Trophoblast cell (in vitro differentiated cells and primary cell): Measurements from ENCODE around the gene RAB4B.

Experiments
- DNase-seq, 2 donors: peaks; one replicate each; pipeline ENCODE4 v3.0.0-alpha.2; 2016
- H2AFZ ChIP-seq: 2 replicates; pipeline ENCODE4 v1.6.1; 2013; ENCODE audit warnings: low read length, moderate library complexity, mild to moderate bottlenecking; ENCODE audit not compliant: insufficient read depth, poor library complexity
- H2AK5ac ChIP-seq: 2 replicates; pipeline ENCODE4 v1.6.1; 2013; ENCODE audit warnings: mild to moderate bottlenecking, low read length
- H2BK120ac ChIP-seq: 2 replicates; pipeline ENCODE4 v1.6.1; 2013; ENCODE audit warnings: low read length, mild to moderate bottlenecking, moderate library complexity; ENCODE audit not compliant: insufficient read depth, poor library complexity
- H2BK12ac ChIP-seq: 2 replicates; pipeline ENCODE4 v1.6.1; 2013; ENCODE audit warnings: mild to moderate bottlenecking, low read length, moderate library complexity
- H2BK5ac ChIP-seq: 2 replicates; pipeline ENCODE4 v1.6.1; 2013; ENCODE audit warnings: low read length, low read depth, moderate library complexity, mild to moderate bottlenecking; ENCODE audit not compliant: poor library complexity
- H3K14ac ChIP-seq: 2 replicates; pipeline ENCODE4 v1.6.1; 2013; ENCODE audit warnings: mild to moderate bottlenecking, low read length
- H3K18ac ChIP-seq: 2 replicates; pipeline ENCODE4 v1.6.1; 2013; ENCODE audit warnings: mild to moderate bottlenecking, low read length
- H3K23ac ChIP-seq: 2 replicates; pipeline ENCODE4 v1.6.1; 2013; ENCODE audit warnings: low read length
- H3K27ac ChIP-seq: 2 replicates; pipeline ENCODE4 v1.5.1; 2013; ENCODE audit warnings: low read depth, mild to moderate bottlenecking, inconsistent platforms, low read length, moderate library complexity
- H3K27me3 ChIP-seq: 2 replicates; pipeline ENCODE4 v1.6.1; 2013; ENCODE audit warnings: inconsistent platforms, mild to moderate bottlenecking, low read length, moderate library complexity; ENCODE audit not compliant: insufficient read depth
- H3K36me3 ChIP-seq, 2 experiments: 1 replicate in 1 of 2; 2 replicates in 1 of 2; pipeline ENCODE4 v1.6.1; 2013; ENCODE audit warnings: low read length in 2 of 2, mild to moderate bottlenecking in 2 of 2, moderate library complexity in 1 of 2; ENCODE audit not compliant: insufficient read depth in 2 of 2, control insufficient read depth in 1 of 2
- H3K4ac ChIP-seq: 2 replicates; pipeline ENCODE4 v1.6.1; 2013; ENCODE audit warnings: low read depth, mild to moderate bottlenecking, low read length, moderate library complexity
- H3K4me1 ChIP-seq, 2 experiments: 1 replicate in 1 of 2; 2 replicates in 1 of 2; pipeline ENCODE4 v1.6.1; 2013; ENCODE audit warnings: low read length in 2 of 2, mild to moderate bottlenecking in 2 of 2, moderate library complexity in 1 of 2; ENCODE audit not compliant: insufficient read depth in 2 of 2, control insufficient read depth in 1 of 2
- H3K4me2 ChIP-seq: 2 replicates; pipeline ENCODE4 v1.6.1; 2013; ENCODE audit warnings: inconsistent platforms, mild to moderate bottlenecking, low read length, moderate library complexity
- H3K4me3 ChIP-seq: 2 replicates; pipeline ENCODE4 v1.5.1; 2013; ENCODE audit warnings: mild to moderate bottlenecking, low read depth, low read length, inconsistent platforms
- H3K79me1 ChIP-seq: one replicate; pipeline ENCODE4 v1.6.1; 2013; ENCODE audit warnings: low read length
- H3K79me2 ChIP-seq: 2 replicates; pipeline ENCODE4 v1.6.1; 2013; ENCODE audit warnings: low read length, mild to moderate bottlenecking; ENCODE audit not compliant: control insufficient read depth, insufficient read depth, poor library complexity
- H3K9ac ChIP-seq: 2 replicates; pipeline ENCODE4 v1.6.1; 2013; ENCODE audit warnings: mild to moderate bottlenecking, low read length
- H3K9me3 ChIP-seq: 2 replicates; pipeline ENCODE4 v1.6.1; 2013; ENCODE audit warnings: low read depth, mild to moderate bottlenecking, control low read depth, inconsistent platforms, low read length; ENCODE audit not compliant: insufficient read depth
- H4K12ac ChIP-seq: 2 replicates; pipeline ENCODE4 v1.6.1; 2013; ENCODE audit warnings: low read depth, mild to moderate bottlenecking, low read length, moderate library complexity
- H4K8ac ChIP-seq: 2 replicates; pipeline ENCODE4 v1.6.1; 2013; ENCODE audit warnings: low read depth, mild to moderate bottlenecking, low read length, moderate library complexity
- H4K91ac ChIP-seq: one replicate; pipeline ENCODE4 v1.6.1; 2013; ENCODE audit warnings: low read depth, mild to moderate bottlenecking, low read length, moderate library complexity
- WGBS: extraction: QIAGEN DNeasy Blood & Tissue Kit; methylation state at CpG from one replicate; pipeline ENCODE4 v1.1.7; 2013; ENCODE audit warnings: missing lambda C conversion rate; ENCODE audit not compliant: insufficient read length, insufficient coverage; ENCODE audit errors: extremely low coverage; 5-methylcytosine and 5-hydroxymethylcytosine counted together

Gene RAB4B

GRCh38 chr19:40754611-40755247 is 23.3 kb upstream of the RAB4B start:
- Histone ChIP-seq H2BK5ac (no peak overlapping the region), H2BK120ac (no peak overlapping the region), H3K4me2 (peak overlapping the region; percentile 32), H2AK5ac (peak overlapping the region; percentile 26), H3K4me1 (peaks cover 24 to 28% of the 10 kb centered on the region in 2 experiments), H4K91ac (no peak overlapping the region), H4K12ac (peak overlapping the region; percentile 31), H3K14ac (no peak overlapping the region), H3K79me2 (peaks cover 38% of the 10 kb centered on the region), H4K8ac (no peak overlapping the region), H3K27me3 (no peaks in the 10 kb centered on the region), H3K79me1 (peaks cover 19% of the 10 kb centered on the region), H3K27ac (peak overlapping the region; percentile 36), H2BK12ac (peak overlapping the region; percentile 11), H3K4me3 (no peak overlapping the region), H2AFZ (no peak overlapping the region), H3K18ac (peak overlapping the region; percentile 17), H3K4ac (peak overlapping the region; percentile 71), H3K9ac (no peak overlapping the region), H3K9me3 (no peaks in the 10 kb centered on the region), H3K23ac (no peak overlapping the region), H3K36me3 (peaks cover 39 to 40% of the 10 kb centered on the region in 2 experiments)
- WGBS = no CpG with 5 or more reads among the region's 9 CpGs
- DNase-seq = peak; percentile 84 to 85

- Histone ChIP-seq H3K4me2 (no peak overlapping the region), H3K36me3 (peaks cover 42 to 45% of the 10 kb centered on the region in 2 experiments), H3K18ac (peak overlapping the region; percentile 49), H3K9me3 (no peaks in the 10 kb centered on the region), H2BK120ac (no peak overlapping the region), H3K27me3 (no peaks in the 10 kb centered on the region), H4K8ac (no peak overlapping the region), H3K9ac (no peak overlapping the region), H2BK5ac (no peak overlapping the region), H3K23ac (no peak overlapping the region), H3K4ac (peak overlapping the region; percentile 86), H3K14ac (no peak overlapping the region), H2BK12ac (no peak overlapping the region), H3K4me3 (no peak overlapping the region), H3K27ac (no peak overlapping the region), H3K4me1 (peaks cover 20 to 27% of the 10 kb centered on the region in 2 experiments), H3K79me2 (peaks cover 35% of the 10 kb centered on the region), H2AK5ac (no peak overlapping the region), H4K91ac (no peak overlapping the region), H4K12ac (no peak overlapping the region), H2AFZ (no peak overlapping the region), H3K79me1 (peaks cover 14% of the 10 kb centered on the region)
- DNase-seq = peak; percentile 76 to 83
- WGBS = no CpG with 5 or more reads among the region's 3 CpGs
Measured at GRCh38 chr19:40755248-40755624, 22.8 kb upstream of the RAB4B start.

GRCh38 chr19:40755791-40756190 is 22.3 kb upstream of the RAB4B start:
- Histone ChIP-seq H3K27me3 (no peaks in the 10 kb centered on the region), H3K79me2 (peaks cover 34% of the 10 kb centered on the region), H3K14ac (no peak overlapping the region), H3K9me3 (no peaks in the 10 kb centered on the region), H2AFZ (no peak overlapping the region), H2BK120ac (no peak overlapping the region), H2AK5ac (no peak overlapping the region), H4K91ac (no peak overlapping the region), H3K36me3 (peaks cover 47 to 50% of the 10 kb centered on the region in 2 experiments), H3K4me1 (peaks cover 20 to 27% of the 10 kb centered on the region in 2 experiments), H3K23ac (no peak overlapping the region), H2BK12ac (no peak overlapping the region), H3K27ac (no peak overlapping the region), H4K12ac (no peak overlapping the region), H3K4ac (peak overlapping the region; percentile 86), H3K18ac (peak overlapping the region; percentile 49), H2BK5ac (no peak overlapping the region), H3K79me1 (peaks cover 13% of the 10 kb centered on the region), H4K8ac (no peak overlapping the region), H3K4me2 (no peak overlapping the region), H3K4me3 (no peak overlapping the region), H3K9ac (no peak overlapping the region)
- peak in 1 of 2 donors; percentile 36 for DNase-seq
- WGBS = no CpG with 5 or more reads among the region's 8 CpGs

GRCh38 chr19:40756502-40757110 is 21.4 kb upstream of the RAB4B start:
- DNase-seq = peak; percentile 87 to 95
- H3K23ac ChIP-seq = no peak overlapping the region
- H3K27ac ChIP-seq = no peak overlapping the region
- H2AK5ac ChIP-seq = no peak overlapping the region
- peaks cover 29% of the 10 kb centered on the region for H3K79me2 ChIP-seq
- H3K9me3 ChIP-seq = no peaks in the 10 kb centered on the region
- no peak overlapping the region for H3K4me2 ChIP-seq
- no peaks in the 10 kb centered on the region for H3K27me3 ChIP-seq
- peak overlapping the region; percentile 35 for H4K12ac ChIP-seq
- peaks cover 52 to 57% of the 10 kb centered on the region in 2 experiments for H3K36me3 ChIP-seq
- no peak overlapping the region for H4K8ac ChIP-seq
- H3K4ac ChIP-seq = peak overlapping the region; percentile 86
- H3K79me1 ChIP-seq = peaks cover 6% of the 10 kb centered on the region
- no peak overlapping the region for H2BK120ac ChIP-seq
- peaks cover 20 to 27% of the 10 kb centered on the region in 2 experiments for H3K4me1 ChIP-seq
- no peak overlapping the region for H3K14ac ChIP-seq
- H2BK5ac ChIP-seq = no peak overlapping the region
- H3K4me3 ChIP-seq = no peak overlapping the region
- H2AFZ ChIP-seq = no peak overlapping the region
- no peak overlapping the region for H4K91ac ChIP-seq
- peak overlapping the region; percentile 64 for H3K18ac ChIP-seq
- H2BK12ac ChIP-seq = no peak overlapping the region
- WGBS = no CpG with 5 or more reads among the region's 11 CpGs
- no peak overlapping the region for H3K9ac ChIP-seq
